Kidney glomerular epithelial cell (primary cell): Measurements from ENCODE around the gene CTR9.
"Not testable (repeated sequence)": the region's sequence is repeated elsewhere in the genome, so short reads cannot be mapped to it uniquely, and the experiment has no call there.

Experiments
- DNase-seq: peaks from one replicate; lab custom pipeline; 2025; lab: John Stamatoyannopoulos, UW

The CTR9 gene

GRCh38 chr11:10822491-10822890, 71.4 kb downstream of the CTR9 start:
- not testable (repeated sequence) for DNase-seq

- no peak for DNase-seq
These were observed 72.1 kb downstream of the CTR9 start for GRCh38 chr11:10823152-10823579.

GRCh38 chr11:10824888-10825287, 73.8 kb downstream of the CTR9 start:
- no peak for DNase-seq

GRCh38 chr11:10828402-10828801, 77.4 kb downstream of the CTR9 start:
- DNase-seq, result no peak

GRCh38 chr11:10829139-10829538, 78.1 kb downstream of the CTR9 start:
- no peak for DNase-seq
